Subcutaneous abdominal adipose tissue (tissue), 5 donors: Measurements from ENCODE around the gene TSPAN18.

Experiments
- H3K27ac ChIP-seq: one replicate; pipeline ENCODE4 v1.7.0; 2013; ENCODE audit warnings: low read depth, mild to moderate bottlenecking, inconsistent platforms, low read length, moderate library complexity
- H3K27me3 ChIP-seq, 5 donors: one replicate each; pipeline ENCODE4 v1.7.0; 2013; ENCODE audit warnings: low read length in 5 of 5, inconsistent platforms in 1 of 5; ENCODE audit not compliant: control insufficient read depth in 5 of 5, insufficient read depth in 4 of 5
- H3K36me3 ChIP-seq, 5 donors: one replicate each; pipeline ENCODE4 v1.7.0; 2013; ENCODE audit warnings: low read length in 5 of 5; ENCODE audit not compliant: control insufficient read depth in 5 of 5, insufficient read depth in 5 of 5
- H3K4me1 ChIP-seq, 5 donors: one replicate each; pipeline ENCODE4 v1.7.0; 2013; ENCODE audit warnings: low read length in 5 of 5, mild to moderate bottlenecking in 3 of 5, moderate library complexity in 1 of 5; ENCODE audit not compliant: control insufficient read depth in 5 of 5, insufficient read depth in 5 of 5
- H3K4me3 ChIP-seq, 5 donors: one replicate each; pipeline ENCODE4 v1.7.0; 2013; ENCODE audit warnings: low read length in 5 of 5, low read depth in 1 of 5
- H3K9ac ChIP-seq, 5 donors: one replicate each; pipeline ENCODE4 v1.7.0; 2013; ENCODE audit warnings: low read length in 5 of 5, mild to moderate bottlenecking in 4 of 5, moderate library complexity in 3 of 5
- H3K9me3 ChIP-seq, 5 donors: one replicate each; pipeline ENCODE4 v1.7.0; 2013; ENCODE audit warnings: low read length in 5 of 5; ENCODE audit not compliant: control insufficient read depth in 5 of 5
- donor health status: healthy.
- donor health status: healthy.
- donor health status: healthy.
- donor health status: healthy.
- donor health status: healthy.

The TSPAN18 gene

DNA sequence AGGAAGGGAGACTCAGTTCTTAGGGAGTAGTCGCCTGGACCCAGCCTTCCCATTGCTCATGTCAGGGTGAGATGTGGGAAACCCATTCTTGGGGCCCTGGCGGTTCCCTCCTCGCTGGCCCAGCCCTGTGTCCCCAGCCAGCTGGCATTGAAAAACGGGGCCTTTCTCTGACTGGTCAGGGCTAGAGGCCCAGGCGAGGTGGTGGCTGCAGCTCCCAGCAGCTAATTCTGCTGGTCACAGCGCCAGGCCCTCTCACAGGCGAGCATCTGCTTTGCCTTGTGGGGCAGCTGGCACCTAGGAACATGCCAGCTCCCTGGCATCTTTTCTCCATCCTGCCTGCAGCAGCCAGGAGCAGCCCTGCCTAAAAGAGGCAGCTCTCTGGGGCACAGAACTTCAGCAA, 20.1 kb downstream of the TSPAN18 start:
- no peaks in the 10 kb centered on the region for H3K9me3 ChIP-seq
- H3K4me3 ChIP-seq, result no peak overlapping the region
- peaks cover 0 to 16% (median 4%) of the 10 kb centered on the region in 5 donors for H3K27me3 ChIP-seq
- H3K4me1 ChIP-seq, result peaks cover 0 to 64% (median 13%) of the 10 kb centered on the region in 5 donors
- no peak overlapping the region for H3K9ac ChIP-seq
- H3K27ac ChIP-seq, result no peak overlapping the region
- no peaks in the 10 kb centered on the region for H3K36me3 ChIP-seq

DNA sequence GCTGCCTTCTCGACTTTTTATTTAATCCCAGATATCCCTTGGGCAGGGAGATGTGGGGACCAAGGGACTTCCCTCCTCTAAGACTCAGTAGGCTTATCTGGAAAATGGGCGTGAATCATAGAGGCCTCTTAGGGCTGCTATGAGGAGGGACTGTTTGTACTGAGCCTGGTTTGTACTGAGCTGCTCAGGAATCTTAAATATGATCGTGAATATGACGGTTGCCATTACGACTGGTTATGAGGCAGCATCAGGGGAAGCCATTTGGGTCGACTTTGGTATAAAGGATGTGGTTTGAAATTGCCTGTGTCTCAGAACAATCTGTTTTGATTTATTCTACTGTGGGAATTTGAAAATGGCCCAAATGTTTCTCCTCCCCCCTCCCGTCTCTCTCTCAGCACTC, 20.6 kb downstream of the TSPAN18 start:
- Histone ChIP-seq H3K4me3 (no peak overlapping the region), H3K9ac (no peak overlapping the region), H3K27me3 (peaks cover 0 to 14% (median 4%) of the 10 kb centered on the region in 5 donors), H3K27ac (no peak overlapping the region), H3K36me3 (no peaks in the 10 kb centered on the region), H3K4me1 (peaks cover 0 to 60% (median 13%) of the 10 kb centered on the region in 5 donors), H3K9me3 (no peaks in the 10 kb centered on the region)

DNA sequence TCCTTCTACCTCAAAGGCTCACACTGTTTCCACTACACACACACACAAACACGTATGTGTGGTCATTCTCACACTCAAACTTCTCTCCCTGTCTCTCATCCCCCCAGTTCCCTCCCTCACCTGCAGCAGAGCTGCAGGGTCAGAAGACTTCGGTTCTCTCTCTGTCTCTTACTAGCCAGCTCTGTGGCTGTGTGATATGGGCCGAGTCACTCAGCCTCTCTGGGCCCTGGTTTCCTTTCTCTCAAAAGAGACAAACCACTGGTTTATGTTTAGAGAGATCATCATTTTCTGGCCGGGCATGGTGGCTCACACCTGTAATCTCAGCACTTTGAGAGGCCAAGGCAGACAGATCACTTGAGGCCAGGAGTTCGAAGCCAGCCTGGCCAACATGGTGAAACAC, 21.1 kb downstream of the TSPAN18 start:
- Histone ChIP-seq H3K27me3 (peaks cover 0 to 10% (median 4%) of the 10 kb centered on the region in 5 donors), H3K27ac (no peak overlapping the region), H3K9me3 (no peaks in the 10 kb centered on the region), H3K4me3 (no peak overlapping the region), H3K9ac (no peak overlapping the region), H3K36me3 (no peaks in the 10 kb centered on the region), H3K4me1 (peaks cover 0 to 55% (median 12%) of the 10 kb centered on the region in 5 donors)

DNA sequence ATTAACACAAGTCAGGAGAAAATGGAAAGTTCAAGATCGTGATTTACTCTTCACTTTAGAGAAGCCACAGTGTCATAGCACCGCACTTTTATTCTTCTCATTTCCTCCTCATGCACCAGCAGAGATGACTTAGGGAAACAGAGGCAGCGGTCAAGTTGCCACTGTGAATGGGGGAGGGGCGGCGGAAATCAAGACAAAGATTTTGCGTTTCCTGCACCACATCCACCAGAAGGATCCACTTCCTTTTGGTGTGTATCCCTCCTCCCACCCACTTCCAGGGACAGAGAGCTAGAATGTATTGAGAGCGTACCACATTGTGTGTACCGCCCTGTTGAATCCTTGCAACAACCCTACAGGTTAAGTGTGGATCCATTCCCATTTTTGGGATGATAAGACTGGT, 21.8 kb downstream of the TSPAN18 start:
- H3K9ac ChIP-seq, result no peak overlapping the region
- H3K36me3 ChIP-seq, result no peaks in the 10 kb centered on the region
- H3K27ac ChIP-seq, result no peak overlapping the region
- H3K4me3 ChIP-seq, result no peak overlapping the region
- H3K9me3 ChIP-seq, result no peaks in the 10 kb centered on the region
- peaks cover 0 to 6% (median 0%) of the 10 kb centered on the region in 5 donors for H3K27me3 ChIP-seq
- peaks cover 0 to 47% (median 13%) of the 10 kb centered on the region in 5 donors for H3K4me1 ChIP-seq

DNA sequence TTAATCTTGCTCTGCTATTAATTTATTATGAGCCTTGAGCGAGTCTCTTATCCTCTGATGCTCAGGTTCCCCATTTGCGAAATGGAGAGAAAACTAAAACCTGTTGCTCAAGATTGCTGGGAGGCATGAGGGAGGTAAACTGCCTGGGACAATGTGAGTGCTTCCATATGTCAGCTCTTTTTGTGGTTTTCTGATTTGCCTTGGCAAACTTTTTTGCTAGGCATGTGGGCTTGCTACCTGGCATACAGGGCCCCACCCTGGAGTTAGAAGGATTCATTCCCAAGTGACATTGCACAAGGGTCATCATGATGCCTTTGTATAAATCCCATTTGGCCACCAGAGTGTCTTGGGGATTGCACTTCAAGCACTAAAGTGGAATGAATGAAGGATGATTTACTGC, 22.4 kb downstream of the TSPAN18 start:
- Histone ChIP-seq H3K36me3 (no peaks in the 10 kb centered on the region), H3K4me3 (no peak overlapping the region), H3K27ac (no peak overlapping the region), H3K4me1 (peaks cover 0 to 43% (median 13%) of the 10 kb centered on the region in 5 donors), H3K9me3 (no peaks in the 10 kb centered on the region), H3K9ac (no peak overlapping the region), H3K27me3 (peaks cover 0 to 4% (median 0%) of the 10 kb centered on the region in 5 donors)

DNA sequence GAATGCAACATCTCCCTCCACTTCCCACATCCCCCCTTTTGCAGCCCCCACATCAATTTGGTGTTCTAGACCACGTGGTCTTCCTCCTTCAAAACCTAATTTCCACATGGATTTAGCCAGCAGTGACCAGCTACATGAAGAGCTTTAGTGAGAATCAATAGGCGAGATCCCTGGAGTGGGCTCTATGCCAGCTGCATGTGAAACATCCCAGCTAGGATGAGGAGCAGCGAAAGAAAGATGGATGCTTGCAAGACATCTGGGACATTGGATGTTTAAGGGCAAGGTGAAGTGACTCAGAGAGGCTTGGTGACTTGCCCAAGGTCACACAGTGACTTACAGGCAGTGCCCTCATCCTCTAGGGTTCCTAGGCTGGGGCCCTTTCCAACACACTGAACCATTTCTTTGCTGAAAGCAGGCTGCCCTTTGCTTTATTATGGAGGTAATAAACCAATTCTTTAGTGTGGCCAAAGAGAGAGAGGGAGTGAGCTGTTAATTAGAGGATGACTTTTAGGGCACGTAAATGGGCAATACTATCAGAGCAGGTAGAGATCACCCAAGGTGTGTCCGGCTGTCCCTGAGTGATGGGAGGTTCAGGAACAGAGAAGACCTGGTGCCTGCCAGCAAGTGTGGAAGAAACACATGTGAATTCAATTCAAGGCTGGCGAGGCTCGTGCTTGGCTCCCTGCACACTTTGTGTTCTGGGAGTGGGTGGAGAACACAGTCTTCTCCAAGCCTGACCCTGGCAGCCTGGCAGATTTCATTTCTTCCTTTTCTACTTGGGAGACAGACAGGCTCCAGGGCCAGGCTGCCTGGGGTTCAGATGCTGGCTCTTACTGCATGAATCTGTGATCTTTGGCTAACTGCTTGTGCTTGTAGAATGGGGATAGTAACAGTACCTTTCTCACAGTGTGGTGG, 24.0 kb downstream of the TSPAN18 start:
- Histone ChIP-seq H3K9me3 (no peaks in the 10 kb centered on the region), H3K36me3 (no peaks in the 10 kb centered on the region), H3K4me1 (peaks cover 0 to 48% (median 13%) of the 10 kb centered on the region in 5 donors), H3K27ac (no peak overlapping the region), H3K9ac (no peak overlapping the region), H3K27me3 (peaks cover 0 to 4% (median 0%) of the 10 kb centered on the region in 5 donors), H3K4me3 (no peak overlapping the region)

DNA sequence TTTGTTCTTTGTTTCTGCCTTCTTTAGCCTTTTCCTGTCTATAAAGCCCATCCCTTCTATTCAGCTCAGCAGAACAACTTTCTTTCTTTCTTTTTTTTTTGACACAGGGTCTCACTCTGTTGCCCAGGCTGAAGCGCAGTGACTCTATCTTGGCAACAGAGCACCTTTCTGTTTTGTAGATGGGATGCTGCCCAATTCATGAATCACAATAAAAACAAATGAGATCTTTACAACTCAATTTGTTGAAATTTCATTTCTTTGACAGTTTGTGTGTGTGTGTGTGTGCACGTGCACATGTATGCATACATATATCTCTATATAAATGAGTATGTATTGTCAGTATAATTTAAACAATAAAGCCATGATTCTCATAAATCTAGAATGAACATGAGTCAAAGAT, 25.5 kb downstream of the TSPAN18 start:
- Histone ChIP-seq H3K9ac (no peak overlapping the region), H3K4me1 (peaks cover 0 to 41% (median 10%) of the 10 kb centered on the region in 5 donors), H3K36me3 (no peaks in the 10 kb centered on the region), H3K27ac (no peak overlapping the region), H3K4me3 (no peak overlapping the region), H3K27me3 (peaks cover 0 to 4% (median 0%) of the 10 kb centered on the region in 5 donors), H3K9me3 (no peaks in the 10 kb centered on the region)

DNA sequence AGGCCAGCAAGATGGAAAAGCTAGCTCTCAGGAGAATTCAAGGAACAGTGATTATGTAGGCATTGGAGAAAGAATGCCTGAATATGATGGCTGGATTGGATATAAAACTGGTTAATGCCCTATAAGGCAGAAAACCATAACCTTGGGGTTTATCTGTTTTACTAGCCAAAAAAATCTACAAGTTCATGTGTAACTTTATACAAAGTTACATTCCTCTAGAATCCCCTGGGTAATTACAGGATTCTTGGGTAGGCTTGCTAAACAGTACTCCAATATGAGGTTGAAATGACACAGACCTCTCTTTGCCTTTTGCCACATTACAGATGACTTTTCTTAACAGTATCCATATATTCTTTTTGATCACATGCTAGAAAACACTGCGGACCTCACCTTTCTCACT, 26.0 kb downstream of the TSPAN18 start:
- H3K27ac ChIP-seq, result no peak overlapping the region
- peaks cover 0 to 38% (median 10%) of the 10 kb centered on the region in 5 donors for H3K4me1 ChIP-seq
- peaks cover 0 to 4% (median 0%) of the 10 kb centered on the region in 5 donors for H3K27me3 ChIP-seq
- H3K9me3 ChIP-seq, result no peaks in the 10 kb centered on the region
- H3K36me3 ChIP-seq, result no peaks in the 10 kb centered on the region
- no peak overlapping the region for H3K9ac ChIP-seq
- H3K4me3 ChIP-seq, result no peak overlapping the region

DNA sequence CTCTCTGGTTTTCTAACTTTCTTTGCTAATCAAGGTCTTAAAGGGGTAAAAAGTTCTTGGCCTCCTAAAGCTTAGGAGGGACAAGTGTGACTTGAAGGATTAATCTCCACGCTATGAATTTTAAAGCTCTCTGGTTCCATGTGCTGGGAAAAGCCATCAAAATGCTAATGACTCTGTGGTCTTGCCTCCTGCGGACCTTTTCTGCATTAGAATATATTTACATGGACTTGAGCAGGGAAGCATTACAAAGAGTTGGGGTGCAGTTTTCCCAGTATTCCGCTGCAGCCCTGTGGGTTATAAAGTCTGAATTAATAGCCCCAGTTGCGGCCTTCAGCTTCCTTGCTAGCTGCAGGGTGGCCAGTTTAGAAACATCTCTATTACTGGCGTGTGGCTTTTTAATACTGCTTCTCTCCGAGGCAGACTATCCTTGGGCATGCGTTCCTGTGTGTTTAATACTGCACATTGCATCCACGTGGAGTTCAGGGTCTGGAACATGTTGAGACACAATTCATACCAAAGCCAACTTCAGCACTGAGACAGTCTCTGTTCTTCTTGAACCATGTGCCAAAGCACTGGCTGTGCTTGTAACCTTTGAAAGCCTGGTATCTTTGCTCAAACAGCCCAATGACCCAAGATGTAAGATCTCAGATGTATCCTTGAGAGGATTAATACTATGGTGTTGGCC, 27.3 kb downstream of the TSPAN18 start:
- H3K27ac ChIP-seq, result no peak overlapping the region

More for the DNA sequence above, 27.3 kb downstream of the TSPAN18 start:
- no peak overlapping the region for H3K9ac ChIP-seq
- no peak overlapping the region for H3K4me3 ChIP-seq
- peaks cover 0 to 3% (median 0%) of the 10 kb centered on the region in 5 donors for H3K9me3 ChIP-seq
- peaks cover 0 to 4% (median 0%) of the 10 kb centered on the region in 5 donors for H3K27me3 ChIP-seq
- H3K4me1 ChIP-seq, result peaks cover 0 to 26% (median 10%) of the 10 kb centered on the region in 5 donors
- H3K36me3 ChIP-seq, result no peaks in the 10 kb centered on the region
